ENCODE measurements around the gene EEF1A1.
"Not testable (repeated sequence)": the region's sequence is repeated elsewhere in the genome, so short reads cannot be mapped to it uniquely, and the experiment has no call there.

Gene EEF1A1

GRCh38 chr6:73513496-73513854, 7.4 kb downstream of the EEF1A1 start:
- DNase-seq (ENCODE audit: insufficient read length) (no peak), FAIRE-seq (no peak)
- TF ChIP-seq TAF1 (IDR thresholded peaks at IDR 0.05; ENCODE audit: borderline replicate concordance, low read depth, low read length) (no peak), POLR2AphosphoS5 (IDR thresholded peaks at IDR 0.05; ENCODE audit: low read depth, low read length) (no peak), POLR2A (IDR thresholded peaks at IDR 0.05; ENCODE audit: low read depth, low read length) (no peak)

GRCh38 chr6:73511796-73512195, 9.0 kb downstream of the EEF1A1 start:
- TF ChIP-seq TAF1 (IDR thresholded peaks at IDR 0.05; ENCODE audit: borderline replicate concordance, low read depth, low read length) (no peak), POLR2AphosphoS5 (IDR thresholded peaks at IDR 0.05; ENCODE audit: low read depth, low read length) (no peak), POLR2A (IDR thresholded peaks at IDR 0.05; ENCODE audit: low read depth, low read length) (no peak; the same call in 1 of the 2 replicates)
- DNase-seq (ENCODE audit: insufficient read length) (no peak), FAIRE-seq (peak; percentile 76)

- DNase-seq (ENCODE audit: insufficient read length) (no peak), FAIRE-seq (no peak)
- no peak for TF ChIP-seq TAF1 (IDR thresholded peaks at IDR 0.05; ENCODE audit: borderline replicate concordance, low read depth, low read length)
- TF ChIP-seq POLR2A (IDR thresholded peaks at IDR 0.05; ENCODE audit: low read depth, low read length), result no peak
These were observed 11.0 kb downstream of the EEF1A1 start for GRCh38 chr6:73509851-73510250.

- TF ChIP-seq TAF1 (IDR thresholded peaks at IDR 0.05; ENCODE audit: borderline replicate concordance, low read depth, low read length), result no peak
- no peak for TF ChIP-seq POLR2AphosphoS5 (IDR thresholded peaks at IDR 0.05; ENCODE audit: low read depth, low read length)
- no peak for TF ChIP-seq POLR2A (IDR thresholded peaks at IDR 0.05; ENCODE audit: low read depth, low read length)
- DNase-seq (ENCODE audit: insufficient read length) (no peak), FAIRE-seq (no peak)
These were observed 12.1 kb downstream of the EEF1A1 start for GRCh38 chr6:73508776-73509175.

GRCh38 chr6:73506246-73506645, 14.6 kb downstream of the EEF1A1 start:
- DNase-seq (ENCODE audit: insufficient read length) (no peak), FAIRE-seq (no peak)
- no peak for TF ChIP-seq POLR2A (IDR thresholded peaks at IDR 0.05; ENCODE audit: low read depth, low read length)
- TF ChIP-seq TAF1 (IDR thresholded peaks at IDR 0.05; ENCODE audit: borderline replicate concordance, low read depth, low read length), result no peak

GRCh38 chr6:73505705-73506104, 15.1 kb downstream of the EEF1A1 start:
- FAIRE-seq; DNase-seq (ENCODE audit: insufficient read length): not testable (repeated sequence)

GRCh38 chr6:73505142-73505541, 15.7 kb downstream of the EEF1A1 start:
- TF ChIP-seq POLR2AphosphoS5 (IDR thresholded peaks at IDR 0.05; ENCODE audit: low read depth, low read length) (no peak), POLR2A (IDR thresholded peaks at IDR 0.05; ENCODE audit: low read depth, low read length) (no peak), TAF1 (IDR thresholded peaks at IDR 0.05; ENCODE audit: borderline replicate concordance, low read depth, low read length) (no peak)
- FAIRE-seq (no peak), DNase-seq (ENCODE audit: insufficient read length) (no peak)

GRCh38 chr6:73504160-73504559, 16.7 kb downstream of the EEF1A1 start:
- TF ChIP-seq POLR2AphosphoS5 (IDR thresholded peaks at IDR 0.05; ENCODE audit: low read depth, low read length) (no peak), TAF1 (IDR thresholded peaks at IDR 0.05; ENCODE audit: borderline replicate concordance, low read depth, low read length) (no peak), POLR2A (IDR thresholded peaks at IDR 0.05; ENCODE audit: low read depth, low read length) (no peak)
- DNase-seq (ENCODE audit: insufficient read length) (no peak), FAIRE-seq (no peak)

GRCh38 chr6:73503027-73503772, 17.6 kb downstream of the EEF1A1 start:
- TF ChIP-seq TAF1 (IDR thresholded peaks at IDR 0.05; ENCODE audit: borderline replicate concordance, low read depth, low read length), result no peak
- FAIRE-seq, result no peak

GRCh38 chr6:73497915-73498314, 22.9 kb downstream of the EEF1A1 start:
- FAIRE-seq, result no peak
- TF ChIP-seq POLR2A (IDR thresholded peaks at IDR 0.05; ENCODE audit: low read depth, low read length), result no peak
- TF ChIP-seq POLR2AphosphoS5 (IDR thresholded peaks at IDR 0.05; ENCODE audit: low read depth, low read length), result no peak
- no peak for TF ChIP-seq TAF1 (IDR thresholded peaks at IDR 0.05; ENCODE audit: borderline replicate concordance, low read depth, low read length)
- DNase-seq (ENCODE audit: insufficient read length), result no peak

More at GRCh38 chr6:73503027-73503772, 17.6 kb downstream of the EEF1A1 start:
- DNase-seq (ENCODE audit: insufficient read length), result no peak

GRCh38 chr6:73491377-73491776, 29.5 kb downstream of the EEF1A1 start:
- no peak for FAIRE-seq
- DNase-seq (ENCODE audit: insufficient read length), result no peak
- no peak for TF ChIP-seq TAF1 (IDR thresholded peaks at IDR 0.05; ENCODE audit: borderline replicate concordance, low read depth, low read length)
- no peak for TF ChIP-seq POLR2A (IDR thresholded peaks at IDR 0.05; ENCODE audit: low read depth, low read length)
- no peak for TF ChIP-seq POLR2AphosphoS5 (IDR thresholded peaks at IDR 0.05; ENCODE audit: low read depth, low read length)

- TF ChIP-seq TAF1 (IDR thresholded peaks at IDR 0.05; ENCODE audit: borderline replicate concordance, low read depth, low read length) (no peak), POLR2A (IDR thresholded peaks at IDR 0.05; ENCODE audit: low read depth, low read length) (no peak), POLR2AphosphoS5 (IDR thresholded peaks at IDR 0.05; ENCODE audit: low read depth, low read length) (no peak)
- no peak for FAIRE-seq
These were observed 33.4 kb downstream of the EEF1A1 start for GRCh38 chr6:73487473-73487872.

GRCh38 chr6:73484438-73484837, 36.4 kb downstream of the EEF1A1 start:
- FAIRE-seq, result no peak
- TF ChIP-seq TAF1 (IDR thresholded peaks at IDR 0.05; ENCODE audit: borderline replicate concordance, low read depth, low read length), result no peak
- no peak for TF ChIP-seq POLR2AphosphoS5 (IDR thresholded peaks at IDR 0.05; ENCODE audit: low read depth, low read length)
- TF ChIP-seq POLR2A (IDR thresholded peaks at IDR 0.05; ENCODE audit: low read depth, low read length), result no peak
- DNase-seq (ENCODE audit: insufficient read length), result no peak

More at GRCh38 chr6:73487473-73487872, 33.4 kb downstream of the EEF1A1 start:
- DNase-seq (ENCODE audit: insufficient read length), result no peak
